ENCODE data around the gene THUMPD2.
A peak's percentile ranks its signal among the peaks of the same experiment; 100 is the strongest.

THUMPD2 gene, protein sequence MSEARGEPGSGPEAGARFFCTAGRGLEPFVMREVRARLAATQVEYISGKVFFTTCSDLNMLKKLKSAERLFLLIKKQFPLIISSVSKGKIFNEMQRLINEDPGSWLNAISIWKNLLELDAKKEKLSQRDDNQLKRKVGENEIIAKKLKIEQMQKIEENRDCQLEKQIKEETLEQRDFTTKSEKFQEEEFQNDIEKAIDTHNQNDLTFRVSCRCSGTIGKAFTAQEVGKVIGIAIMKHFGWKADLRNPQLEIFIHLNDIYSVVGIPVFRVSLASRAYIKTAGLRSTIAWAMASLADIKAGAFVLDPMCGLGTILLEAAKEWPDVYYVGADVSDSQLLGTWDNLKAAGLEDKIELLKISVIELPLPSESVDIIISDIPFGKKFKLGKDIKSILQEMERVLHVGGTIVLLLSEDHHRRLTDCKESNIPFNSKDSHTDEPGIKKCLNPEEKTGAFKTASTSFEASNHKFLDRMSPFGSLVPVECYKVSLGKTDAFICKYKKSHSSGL

GRCh38 chr2:39778775-39779340 lies at the start of gene THUMPD2:
THUMPD2 (minus strand) TSS chr2:39779258; CDS start chr2:39779239, 19 bp downstream.
- DNase-seq (ENCODE audit: extremely low read depth, low read depth): peak; percentile 18
- TF ChIP-seq, protein P1, sequence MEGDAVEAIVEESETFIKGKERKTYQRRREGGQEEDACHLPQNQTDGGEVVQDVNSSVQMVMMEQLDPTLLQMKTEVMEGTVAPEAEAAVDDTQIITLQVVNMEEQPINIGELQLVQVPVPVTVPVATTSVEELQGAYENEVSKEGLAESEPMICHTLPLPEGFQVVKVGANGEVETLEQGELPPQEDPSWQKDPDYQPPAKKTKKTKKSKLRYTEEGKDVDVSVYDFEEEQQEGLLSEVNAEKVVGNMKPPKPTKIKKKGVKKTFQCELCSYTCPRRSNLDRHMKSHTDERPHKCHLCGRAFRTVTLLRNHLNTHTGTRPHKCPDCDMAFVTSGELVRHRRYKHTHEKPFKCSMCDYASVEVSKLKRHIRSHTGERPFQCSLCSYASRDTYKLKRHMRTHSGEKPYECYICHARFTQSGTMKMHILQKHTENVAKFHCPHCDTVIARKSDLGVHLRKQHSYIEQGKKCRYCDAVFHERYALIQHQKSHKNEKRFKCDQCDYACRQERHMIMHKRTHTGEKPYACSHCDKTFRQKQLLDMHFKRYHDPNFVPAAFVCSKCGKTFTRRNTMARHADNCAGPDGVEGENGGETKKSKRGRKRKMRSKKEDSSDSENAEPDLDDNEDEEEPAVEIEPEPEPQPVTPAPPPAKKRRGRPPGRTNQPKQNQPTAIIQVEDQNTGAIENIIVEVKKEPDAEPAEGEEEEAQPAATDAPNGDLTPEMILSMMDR (IDR thresholded peaks at IDR 0.05; ENCODE audit: low read depth, low read length): no peak

DNA sequence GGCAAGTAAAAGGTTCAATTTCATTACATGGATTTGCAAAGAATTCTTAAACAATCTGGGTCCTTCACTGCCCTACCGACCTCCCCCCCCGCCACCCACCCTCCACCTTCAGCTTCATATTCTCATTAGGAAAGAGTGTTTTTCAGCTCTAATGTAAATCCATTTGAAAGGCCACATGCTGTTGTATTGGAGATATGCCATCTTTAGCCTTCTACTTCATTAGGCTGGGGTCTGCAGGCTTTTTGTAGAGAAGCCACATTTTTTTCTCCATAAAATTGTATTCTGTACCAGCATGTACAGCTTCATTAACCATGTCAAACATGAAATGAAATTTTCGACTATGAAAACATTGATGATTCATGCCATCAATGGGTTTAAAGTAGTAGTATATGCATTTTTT lies 42.8 kb upstream of the THUMPD2 start:
- no peak for DNase-seq (ENCODE audit: extremely low read depth, low read depth)
- TF ChIP-seq, protein P1 (IDR thresholded peaks at IDR 0.05; ENCODE audit: low read depth, low read length): no peak

- TF ChIP-seq, protein P1 (IDR thresholded peaks at IDR 0.05; ENCODE audit: low read depth, low read length): no peak
- no peak for DNase-seq (ENCODE audit: extremely low read depth, low read depth)
Measured at GRCh38 chr2:39816845-39817244, 37.8 kb upstream of the THUMPD2 start.

DNA sequence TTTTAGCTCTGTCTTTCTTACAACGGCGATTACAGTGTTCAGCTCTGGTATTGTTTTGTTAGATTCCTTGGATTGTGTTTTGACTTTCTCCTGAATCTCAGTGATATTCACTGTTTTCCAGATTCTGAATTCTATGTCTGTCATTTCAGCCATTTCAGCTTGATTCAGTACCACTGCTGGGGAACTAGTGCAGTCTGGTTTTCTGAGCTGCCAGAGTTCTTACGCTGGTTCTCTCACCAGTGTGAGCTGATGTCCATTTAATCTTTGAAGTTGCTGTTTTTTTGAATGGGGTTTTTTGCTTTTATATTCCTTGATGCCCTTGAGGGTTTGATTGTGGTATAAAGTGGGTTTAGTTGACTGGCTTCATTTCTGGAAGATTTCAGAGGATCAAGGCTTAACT lies 37.4 kb upstream of the THUMPD2 start:
- no peak for DNase-seq (ENCODE audit: extremely low read depth, low read depth)
- TF ChIP-seq, protein P1 (IDR thresholded peaks at IDR 0.05; ENCODE audit: low read depth, low read length): no peak

DNA sequence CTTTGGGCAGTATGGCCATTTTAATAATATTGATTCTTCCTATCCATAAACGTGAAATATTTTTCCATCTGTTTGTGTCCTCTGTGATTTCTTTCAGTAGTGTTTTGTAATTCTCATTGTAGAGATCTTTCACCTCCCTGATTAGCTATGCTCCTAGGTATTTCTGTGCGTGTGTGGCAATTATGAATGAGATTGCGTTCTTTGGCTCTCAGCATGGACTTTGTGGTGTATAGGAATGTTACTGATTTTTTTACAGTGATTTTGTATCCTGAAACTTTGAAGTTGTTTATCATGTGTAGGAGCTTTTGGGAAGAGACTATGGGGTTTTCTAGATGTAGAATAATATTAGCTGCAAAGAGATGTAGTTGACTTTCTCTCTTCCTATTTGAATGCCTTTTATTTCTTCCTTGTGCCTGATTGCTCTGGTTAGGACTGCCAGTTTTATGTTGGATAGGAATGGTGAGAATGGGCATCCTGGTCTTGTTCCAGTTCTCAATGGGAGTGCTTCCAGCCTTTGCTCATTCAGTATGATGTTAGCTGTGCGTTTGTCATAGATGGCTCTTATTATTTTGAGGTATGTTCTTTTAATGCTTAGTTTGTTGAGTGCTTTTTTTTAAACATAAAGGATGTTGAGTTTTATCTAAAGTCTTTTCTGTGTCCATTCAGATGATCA lies 27.0 kb upstream of the THUMPD2 start:
- TF ChIP-seq, protein P1 (IDR thresholded peaks at IDR 0.05; ENCODE audit: low read depth, low read length): no peak
- peak; percentile 3 for DNase-seq (ENCODE audit: extremely low read depth, low read depth)

GRCh38 chr2:39803839-39804238 lies 24.8 kb upstream of the THUMPD2 start:
- TF ChIP-seq, protein P1 (IDR thresholded peaks at IDR 0.05; ENCODE audit: low read depth, low read length): no peak
- no peak for DNase-seq (ENCODE audit: extremely low read depth, low read depth)

- no peak for DNase-seq (ENCODE audit: extremely low read depth, low read depth)
- TF ChIP-seq, protein P1 (IDR thresholded peaks at IDR 0.05; ENCODE audit: low read depth, low read length): no peak
Measured at GRCh38 chr2:39800752-39801151, 21.7 kb upstream of the THUMPD2 start.
